ENCODE data around the gene MYO1B.

DNA sequence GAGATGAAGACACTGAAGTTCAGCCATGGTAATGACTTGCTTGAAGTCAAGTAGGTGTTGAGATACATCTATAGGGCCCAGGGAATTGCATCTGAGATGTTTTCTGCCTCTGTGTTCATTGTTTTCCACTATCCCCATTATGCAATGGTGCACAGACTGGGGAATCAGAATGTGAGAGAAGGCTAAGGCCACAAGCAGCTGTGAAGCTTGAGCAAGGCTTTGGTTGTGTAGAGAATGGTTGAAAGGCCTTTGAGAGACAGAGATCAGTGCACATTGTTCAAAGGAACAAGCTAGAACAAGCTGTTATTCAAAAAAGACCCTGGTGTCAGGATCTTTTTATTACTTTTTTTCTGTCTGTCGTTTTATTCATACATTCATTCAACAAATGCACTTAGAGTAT, 82.3 kb downstream of the MYO1B start:
- TF ChIP-seq, protein P1, sequence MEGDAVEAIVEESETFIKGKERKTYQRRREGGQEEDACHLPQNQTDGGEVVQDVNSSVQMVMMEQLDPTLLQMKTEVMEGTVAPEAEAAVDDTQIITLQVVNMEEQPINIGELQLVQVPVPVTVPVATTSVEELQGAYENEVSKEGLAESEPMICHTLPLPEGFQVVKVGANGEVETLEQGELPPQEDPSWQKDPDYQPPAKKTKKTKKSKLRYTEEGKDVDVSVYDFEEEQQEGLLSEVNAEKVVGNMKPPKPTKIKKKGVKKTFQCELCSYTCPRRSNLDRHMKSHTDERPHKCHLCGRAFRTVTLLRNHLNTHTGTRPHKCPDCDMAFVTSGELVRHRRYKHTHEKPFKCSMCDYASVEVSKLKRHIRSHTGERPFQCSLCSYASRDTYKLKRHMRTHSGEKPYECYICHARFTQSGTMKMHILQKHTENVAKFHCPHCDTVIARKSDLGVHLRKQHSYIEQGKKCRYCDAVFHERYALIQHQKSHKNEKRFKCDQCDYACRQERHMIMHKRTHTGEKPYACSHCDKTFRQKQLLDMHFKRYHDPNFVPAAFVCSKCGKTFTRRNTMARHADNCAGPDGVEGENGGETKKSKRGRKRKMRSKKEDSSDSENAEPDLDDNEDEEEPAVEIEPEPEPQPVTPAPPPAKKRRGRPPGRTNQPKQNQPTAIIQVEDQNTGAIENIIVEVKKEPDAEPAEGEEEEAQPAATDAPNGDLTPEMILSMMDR (IDR thresholded peaks at IDR 0.05): no peak
- TF ChIP-seq POLR2A (IDR thresholded peaks at IDR 0.05) (no peak), POLR2AphosphoS5 (IDR thresholded peaks at IDR 0.05; ENCODE audit: insufficient read depth in 1 of 2, low read depth in 1 of 2) (no peak)

Measured in vagina (tissue), 2 donors.